Mesenchymal stem cell (in vitro differentiated cells and primary cell): ENCODE data around the gene RCAN2.

Experiments used
- DNase-seq: peaks from one replicate; pipeline ENCODE4 v3.0.0-alpha.2; 2013
- H2AFZ ChIP-seq: one replicate; pipeline ENCODE4 v1.6.1; 2013; ENCODE audit warnings: low read depth, mild to moderate bottlenecking, control low read depth, inconsistent platforms, low read length, moderate library complexity
- H2AK5ac ChIP-seq: 2 replicates; pipeline ENCODE4 v1.6.1; 2013; ENCODE audit warnings: low read length, moderate library complexity, mild to moderate bottlenecking, inconsistent platforms; ENCODE audit not compliant: severe bottlenecking
- H2BK120ac ChIP-seq: one replicate; pipeline ENCODE4 v1.6.1; 2013; ENCODE audit warnings: low read depth, mild to moderate bottlenecking, inconsistent platforms, low read length, moderate library complexity
- H2BK12ac ChIP-seq, 2 experiments: one replicate each; pipeline ENCODE4 v1.6.1; 2013; ENCODE audit warnings: inconsistent platforms in 2 of 2, low read length in 2 of 2, mild to moderate bottlenecking in 2 of 2, moderate library complexity in 2 of 2, control low read depth in 1 of 2
- H2BK15ac ChIP-seq: one replicate; pipeline ENCODE4 v1.6.1; 2013; ENCODE audit warnings: mild to moderate bottlenecking, low read depth, inconsistent platforms; ENCODE audit not compliant: poor library complexity, severe bottlenecking
- H2BK5ac ChIP-seq: 2 replicates; pipeline ENCODE4 v1.6.1; 2013; ENCODE audit warnings: low read depth, mild to moderate bottlenecking, low read length, control low read depth, inconsistent platforms; ENCODE audit not compliant: poor library complexity, severe bottlenecking
- H3K14ac ChIP-seq, 2 experiments: one replicate each; pipeline ENCODE4 v1.6.1; 2013; ENCODE audit warnings: inconsistent platforms in 2 of 2, low read length in 2 of 2, control low read depth in 1 of 2, mild to moderate bottlenecking in 1 of 2, moderate library complexity in 1 of 2
- H3K18ac ChIP-seq, 2 experiments: one replicate each; pipeline ENCODE4 v1.6.1; 2013; ENCODE audit warnings: inconsistent platforms in 2 of 2, low read length in 2 of 2, control low read depth in 1 of 2, low read depth in 1 of 2, mild to moderate bottlenecking in 1 of 2
- H3K23ac ChIP-seq, 2 experiments: one replicate each; pipeline ENCODE4 v1.6.1; 2013; ENCODE audit warnings: inconsistent platforms in 2 of 2, low read length in 2 of 2, mild to moderate bottlenecking in 2 of 2, moderate library complexity in 2 of 2, control low read depth in 1 of 2
- H3K27ac ChIP-seq: 2 replicates; pipeline ENCODE4 v1.5.1; 2013; ENCODE audit warnings: mild to moderate bottlenecking, moderate library complexity, low read length, control low read depth, inconsistent platforms; ENCODE audit not compliant: poor library complexity, severe bottlenecking
- H3K27me3 ChIP-seq, 2 experiments: 2 replicates each; pipeline versions ENCODE4 v1.6.1 to v1.7.0; 2013; ENCODE audit warnings: low read length in 2 of 2, mild to moderate bottlenecking in 2 of 2, moderate library complexity in 2 of 2, control low read depth in 1 of 2, inconsistent platforms in 1 of 2; ENCODE audit not compliant: control insufficient read depth in 1 of 2, insufficient read depth in 1 of 2
- H3K36me3 ChIP-seq, 2 experiments: 2 replicates each; pipeline versions ENCODE4 v1.6.1 to v1.7.0; 2013; ENCODE audit warnings: low read length in 2 of 2, control low read depth in 1 of 2, inconsistent platforms in 1 of 2, low read depth in 1 of 2, mild to moderate bottlenecking in 1 of 2; ENCODE audit not compliant: insufficient read depth in 2 of 2, control insufficient read depth in 1 of 2
- H3K4ac ChIP-seq, 2 experiments: one replicate each; pipeline ENCODE4 v1.6.1; 2013; ENCODE audit warnings: inconsistent platforms in 2 of 2, low read length in 2 of 2, mild to moderate bottlenecking in 2 of 2, moderate library complexity in 2 of 2, control low read depth in 1 of 2, low read depth in 1 of 2
- H3K4me1 ChIP-seq: 2 replicates; pipeline ENCODE4 v1.6.1; 2013; ENCODE audit warnings: low read depth, low read length, control low read depth; ENCODE audit not compliant: control insufficient read depth, insufficient read depth
- H3K4me2 ChIP-seq: 2 replicates; pipeline ENCODE4 v1.6.1; 2013; ENCODE audit warnings: low read length, mild to moderate bottlenecking, inconsistent platforms; ENCODE audit not compliant: poor library complexity, severe bottlenecking
- H3K4me3 ChIP-seq, 2 experiments: 2 replicates each; pipeline versions ENCODE4 v1.5.1 to v1.7.0; 2013; ENCODE audit warnings: low read length in 2 of 2, mild to moderate bottlenecking in 2 of 2, control low read depth in 1 of 2, low read depth in 1 of 2; ENCODE audit not compliant: insufficient read depth in 1 of 2
- H3K79me1 ChIP-seq: replicated peaks from 2 replicates; pipeline ENCODE4 v1.6.1; 2013; ENCODE audit warnings: mild to moderate bottlenecking, control low read depth, low read length, inconsistent platforms; ENCODE audit not compliant: poor library complexity, severe bottlenecking
- H3K9ac ChIP-seq: 2 replicates; pipeline ENCODE4 v1.7.0; 2013; ENCODE audit warnings: mild to moderate bottlenecking, low read length, moderate library complexity
- H3K9me3 ChIP-seq: 2 replicates; pipeline ENCODE4 v1.7.0; 2013; ENCODE audit warnings: mild to moderate bottlenecking, low read length; ENCODE audit not compliant: control insufficient read depth
- H4K8ac ChIP-seq: one replicate; pipeline ENCODE4 v1.6.1; 2013; ENCODE audit warnings: inconsistent platforms, mild to moderate bottlenecking, low read length, moderate library complexity
- H4K91ac ChIP-seq: one replicate; pipeline ENCODE4 v1.6.1; 2013; ENCODE audit warnings: mild to moderate bottlenecking, low read length, inconsistent platforms
- WGBS: methylation state at CpG from one replicate; pipeline ENCODE4 v1.1.7; 2013; ENCODE audit warnings: mixed read lengths; 5-methylcytosine and 5-hydroxymethylcytosine counted together

The RCAN2 gene

GRCh38 chr6:46414398-46414797 is 76.9 kb downstream of the RCAN2 start:
- 0% methylated on average over 1 of the region's 1 CpG for WGBS
- no peak overlapping the region for H3K4me3 ChIP-seq

GRCh38 chr6:46412662-46413061 is 78.6 kb downstream of the RCAN2 start:
- H3K4me2 ChIP-seq, result no peak overlapping the region
- no peak overlapping the region for H3K27ac ChIP-seq
- H3K4me3 ChIP-seq, result no peak overlapping the region
- no peak overlapping the region for H4K8ac ChIP-seq
- no peak overlapping the region for H2AK5ac ChIP-seq
- H2BK120ac ChIP-seq, result no peak overlapping the region
- H3K4ac ChIP-seq, result no peak overlapping the region
- no peak for DNase-seq
- no peak overlapping the region for H3K23ac ChIP-seq
- no peak overlapping the region for H2BK15ac ChIP-seq
- no peaks in the 10 kb centered on the region for H3K4me1 ChIP-seq
- no peak overlapping the region for H2AFZ ChIP-seq
- no peak overlapping the region for H4K91ac ChIP-seq
- H3K27me3 ChIP-seq, result no peaks in the 10 kb centered on the region
- WGBS, result 6% methylated on average over 1 of the region's 2 CpGs
- H3K14ac ChIP-seq, result no peak overlapping the region
- no peaks in the 10 kb centered on the region for H3K9me3 ChIP-seq
- H3K79me1 ChIP-seq, result no peaks in the 10 kb centered on the region
- H3K9ac ChIP-seq, result no peak overlapping the region
- H3K18ac ChIP-seq, result no peak overlapping the region
- H3K36me3 ChIP-seq, result no peaks in the 10 kb centered on the region
- no peak overlapping the region for H2BK5ac ChIP-seq
- H2BK12ac ChIP-seq, result no peak overlapping the region

More at GRCh38 chr6:46414398-46414797, 76.9 kb downstream of the RCAN2 start:
- no peaks in the 10 kb centered on the region for H3K4me1 ChIP-seq
- DNase-seq, result no peak
- H4K91ac ChIP-seq, result no peak overlapping the region
- H2AK5ac ChIP-seq, result no peak overlapping the region
- no peak overlapping the region for H3K14ac ChIP-seq
- no peak overlapping the region for H3K4ac ChIP-seq
- no peak overlapping the region for H2BK120ac ChIP-seq
- H3K79me1 ChIP-seq, result no peaks in the 10 kb centered on the region
- H3K4me2 ChIP-seq, result no peak overlapping the region
- H3K9me3 ChIP-seq, result no peaks in the 10 kb centered on the region
- H3K36me3 ChIP-seq, result no peaks in the 10 kb centered on the region
- no peak overlapping the region for H2AFZ ChIP-seq
- no peak overlapping the region for H2BK12ac ChIP-seq
- no peak overlapping the region for H2BK15ac ChIP-seq
- H2BK5ac ChIP-seq, result no peak overlapping the region
- no peak overlapping the region for H4K8ac ChIP-seq
- no peaks in the 10 kb centered on the region for H3K27me3 ChIP-seq
- H3K18ac ChIP-seq, result no peak overlapping the region
- H3K23ac ChIP-seq, result no peak overlapping the region
- no peak overlapping the region for H3K27ac ChIP-seq
- H3K9ac ChIP-seq, result no peak overlapping the region

- no peaks in the 10 kb centered on the region for H3K4me1 ChIP-seq
- no peak overlapping the region for H3K27ac ChIP-seq
- H4K8ac ChIP-seq, result no peak overlapping the region
- no peak overlapping the region for H3K18ac ChIP-seq
- H3K4me2 ChIP-seq, result no peak overlapping the region
- H3K36me3 ChIP-seq, result no peaks in the 10 kb centered on the region
- H3K4ac ChIP-seq, result no peak overlapping the region
- H3K23ac ChIP-seq, result no peak overlapping the region
- DNase-seq, result no peak
- H3K9me3 ChIP-seq, result no peaks in the 10 kb centered on the region
- no peaks in the 10 kb centered on the region for H3K79me1 ChIP-seq
- H4K91ac ChIP-seq, result no peak overlapping the region
- H3K4me3 ChIP-seq, result no peak overlapping the region
- WGBS, result 78% methylated on average over 3 of the region's 3 CpGs
- H2BK120ac ChIP-seq, result no peak overlapping the region
- H2BK5ac ChIP-seq, result no peak overlapping the region
- no peak overlapping the region for H2BK12ac ChIP-seq
- no peak overlapping the region for H2AFZ ChIP-seq
- H3K9ac ChIP-seq, result peak overlapping the region; percentile 12
- H2BK15ac ChIP-seq, result no peak overlapping the region
- no peak overlapping the region for H2AK5ac ChIP-seq
- no peak overlapping the region for H3K14ac ChIP-seq
- H3K27me3 ChIP-seq, result no peaks in the 10 kb centered on the region
Measured at GRCh38 chr6:46411456-46412197, 79.6 kb downstream of the RCAN2 start.

DNA sequence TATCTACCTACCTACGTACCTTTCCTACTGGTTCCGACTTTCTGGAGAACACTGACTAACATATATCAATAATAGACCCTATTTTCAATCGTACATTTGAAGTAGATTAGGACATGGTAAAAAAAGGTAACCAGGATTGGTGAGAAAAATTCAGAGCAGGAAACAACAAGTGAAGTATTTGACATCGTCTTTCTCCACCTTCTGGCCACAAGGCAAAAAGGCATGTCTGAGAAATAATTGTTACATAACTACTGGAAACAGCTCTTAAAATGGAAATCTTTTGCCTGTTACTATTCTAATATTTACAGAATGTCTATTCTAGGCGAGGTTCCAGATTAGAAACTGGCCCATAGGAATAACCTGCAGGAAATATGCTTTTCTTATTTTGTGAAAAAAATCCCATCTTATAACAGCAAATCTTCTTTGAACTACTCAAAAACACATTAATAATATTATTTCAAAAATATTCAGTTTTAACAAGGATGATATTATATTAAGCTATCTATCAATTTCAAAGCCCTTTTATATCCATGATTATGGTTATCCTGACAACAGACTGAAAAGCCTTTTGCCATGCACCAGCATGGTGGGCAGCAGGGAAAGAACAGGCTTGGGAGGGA is 80.8 kb downstream of the RCAN2 start:
- Histone ChIP-seq H3K4me1 (no peaks in the 10 kb centered on the region), H2BK12ac (no peak overlapping the region), H3K79me1 (no peaks in the 10 kb centered on the region), H3K9me3 (no peaks in the 10 kb centered on the region), H3K18ac (no peak overlapping the region), H3K27ac (no peak overlapping the region), H2BK5ac (no peak overlapping the region), H3K9ac (no peak overlapping the region), H3K4me3 (no peak overlapping the region), H3K4me2 (no peak overlapping the region), H3K4ac (no peak overlapping the region), H4K8ac (no peak overlapping the region), H3K27me3 (no peaks in the 10 kb centered on the region), H4K91ac (no peak overlapping the region), H2BK15ac (no peak overlapping the region), H2BK120ac (no peak overlapping the region), H3K14ac (no peak overlapping the region), H2AFZ (no peak overlapping the region), H3K23ac (no peak overlapping the region), H3K36me3 (no peaks in the 10 kb centered on the region), H2AK5ac (no peak overlapping the region)
- DNase-seq, result no peak
- 82% methylated on average over 3 of the region's 5 CpGs for WGBS
